Ishikawa (cell line): ENCODE results near the gene NPAS3.

Experiments used
- EGR1 ChIP-seq: IDR thresholded peaks from 2 replicates; pipeline ENCODE4 v1.6.1; 2012
- FOXM1 ChIP-seq: IDR thresholded peaks from 2 replicates; pipeline ENCODE4 v1.6.1; 2012; ENCODE audit warnings: low read depth, borderline replicate concordance
- RAD21 ChIP-seq: IDR thresholded peaks from 2 replicates; pipeline ENCODE4 v1.6.1; 2012; ENCODE audit warnings: low read depth
- TAF1 ChIP-seq: IDR thresholded peaks from 2 replicates; pipeline ENCODE4 v1.6.1; 2012; ENCODE audit warnings: low read depth, mild to moderate bottlenecking
- TCF12 ChIP-seq: IDR thresholded peaks from 2 replicates; pipeline ENCODE4 v1.6.1; 2012; ENCODE audit warnings: low read depth
- YY1 ChIP-seq: IDR thresholded peaks from 2 replicates; pipeline ENCODE4 v1.6.1; 2012; ENCODE audit warnings: low read depth

GRCh38 chr14:33606591-33606990 is 667.9 kb downstream of the NPAS3 start:
- no peak for TF ChIP-seq TAF1
- TF ChIP-seq RAD21: no peak
- TF ChIP-seq FOXM1: no peak
- no peak for TF ChIP-seq TCF12
- no peak for TF ChIP-seq YY1
- no peak for TF ChIP-seq EGR1
